ENCODE data around the gene HTR5A. TPM values are rescaled to one million over a fixed set of nuclear protein-coding genes. Genes with fewer than 3 reads are reported as not detected.

HTR5A gene
- total RNA-seq, 2 experiments from 2014 or later = not detected

DNA sequence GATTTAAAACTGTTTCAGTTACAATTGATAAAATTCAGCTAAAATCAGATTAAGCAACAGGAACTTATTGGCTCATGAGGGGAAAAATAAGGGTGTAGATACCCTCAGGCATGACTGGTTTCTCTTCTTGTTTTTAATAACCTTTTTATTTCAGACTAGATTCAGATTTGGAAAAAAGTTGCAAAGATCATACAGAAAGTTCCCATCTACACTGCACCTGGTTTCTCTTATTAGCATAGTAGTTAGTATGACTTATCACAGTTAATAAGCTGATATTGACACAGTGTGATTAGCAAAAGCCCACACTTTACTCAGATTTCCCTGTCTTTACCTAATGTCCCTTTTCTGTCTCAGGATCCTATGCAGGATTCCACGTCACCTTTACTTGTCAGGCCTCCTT is 53.3 kb downstream of the HTR5A start:
- no peak overlapping the region for H3K4me3 ChIP-seq (ENCODE audit: low read length)
- Mint-ChIP-seq H3K36me3 (ENCODE audit: low read depth) (no peaks in the 10 kb centered on the region), H3K4me3 (no peak overlapping the region), H3K4me1 (ENCODE audit: low read depth) (no peaks in the 10 kb centered on the region), H3K27ac (no peak overlapping the region), H3K9me3 (peaks cover 7% of the 10 kb centered on the region), H3K27me3 (peaks cover 10% of the 10 kb centered on the region)
- ChIA-PET CTCF (interaction anchor here (0.6 kb wide), 1 partner anchor 9 kb away, joined by 4 read pairs; no protein-coding TSS in a partner anchor), POLR2A (no interaction called here)
- no peaks in the 10 kb centered on the region for H3K36me3 ChIP-seq (ENCODE audit: insufficient read depth, low read length)
- H3K27ac ChIP-seq (ENCODE audit: low read depth in 1 of 2, low read length in 2 of 2) = no peak overlapping the region
- ATAC-seq (ENCODE audit: poor library complexity) = no peak
- TF ChIP-seq, protein P1, sequence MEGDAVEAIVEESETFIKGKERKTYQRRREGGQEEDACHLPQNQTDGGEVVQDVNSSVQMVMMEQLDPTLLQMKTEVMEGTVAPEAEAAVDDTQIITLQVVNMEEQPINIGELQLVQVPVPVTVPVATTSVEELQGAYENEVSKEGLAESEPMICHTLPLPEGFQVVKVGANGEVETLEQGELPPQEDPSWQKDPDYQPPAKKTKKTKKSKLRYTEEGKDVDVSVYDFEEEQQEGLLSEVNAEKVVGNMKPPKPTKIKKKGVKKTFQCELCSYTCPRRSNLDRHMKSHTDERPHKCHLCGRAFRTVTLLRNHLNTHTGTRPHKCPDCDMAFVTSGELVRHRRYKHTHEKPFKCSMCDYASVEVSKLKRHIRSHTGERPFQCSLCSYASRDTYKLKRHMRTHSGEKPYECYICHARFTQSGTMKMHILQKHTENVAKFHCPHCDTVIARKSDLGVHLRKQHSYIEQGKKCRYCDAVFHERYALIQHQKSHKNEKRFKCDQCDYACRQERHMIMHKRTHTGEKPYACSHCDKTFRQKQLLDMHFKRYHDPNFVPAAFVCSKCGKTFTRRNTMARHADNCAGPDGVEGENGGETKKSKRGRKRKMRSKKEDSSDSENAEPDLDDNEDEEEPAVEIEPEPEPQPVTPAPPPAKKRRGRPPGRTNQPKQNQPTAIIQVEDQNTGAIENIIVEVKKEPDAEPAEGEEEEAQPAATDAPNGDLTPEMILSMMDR (IDR thresholded peaks at IDR 0.05) = no peak
- peaks cover 11 to 12% of the 10 kb centered on the region in 2 experiments for H3K9me3 ChIP-seq (ENCODE audit: control insufficient read depth in 1 of 2, insufficient read depth in 1 of 2, low read length in 2 of 2)
- intact Hi-C loops (cut with DNase I, micrococcal nuclease) = no loop called here
- no peaks in the 10 kb centered on the region for H3K4me1 ChIP-seq (ENCODE audit: insufficient read depth, low read length)
- H3K27me3 ChIP-seq (ENCODE audit: control insufficient read depth in 1 of 2, insufficient read depth in 2 of 2, low read length in 2 of 2) = no peaks in the 10 kb centered on the region
- DNase-seq = no peak

DNA sequence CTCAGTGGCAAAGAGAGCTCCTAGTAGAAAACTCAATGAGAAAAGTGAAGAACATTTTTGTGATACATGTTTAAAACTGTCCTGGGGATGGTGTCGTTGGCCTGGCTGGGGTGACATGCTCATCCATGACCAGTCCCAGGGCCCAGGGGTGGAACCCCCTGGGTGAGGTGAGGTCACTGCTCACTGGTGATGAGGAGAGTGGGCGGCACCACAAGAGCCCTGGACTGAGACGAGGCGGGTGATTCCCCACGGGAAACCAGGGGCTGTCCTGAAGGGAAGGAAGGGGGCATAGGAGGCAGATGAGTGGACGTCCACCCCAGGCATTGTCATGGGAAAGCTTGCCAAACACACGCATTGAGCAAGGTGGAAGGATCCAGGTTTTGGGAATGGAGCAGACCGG is 54.6 kb downstream of the HTR5A start:
- H3K9me3 ChIP-seq (ENCODE audit: control insufficient read depth in 1 of 2, insufficient read depth in 1 of 2, low read length in 2 of 2) = peaks cover 4 to 10% of the 10 kb centered on the region in 2 experiments
- no peak for DNase-seq
- ChIA-PET POLR2A (no interaction called here), CTCF (no interaction called here)
- ATAC-seq (ENCODE audit: poor library complexity) = no peak
- no peaks in the 10 kb centered on the region for H3K4me1 ChIP-seq (ENCODE audit: insufficient read depth, low read length)
- TF ChIP-seq, protein P1 (IDR thresholded peaks at IDR 0.05) = no peak
- no peak overlapping the region for H3K4me3 ChIP-seq (ENCODE audit: low read length)
- H3K36me3 Mint-ChIP-seq (ENCODE audit: low read depth) = no peaks in the 10 kb centered on the region
- H3K36me3 ChIP-seq (ENCODE audit: insufficient read depth, low read length) = no peaks in the 10 kb centered on the region
- H3K27me3 Mint-ChIP-seq = peaks cover 16% of the 10 kb centered on the region
- no peaks in the 10 kb centered on the region for H3K4me1 Mint-ChIP-seq (ENCODE audit: low read depth)
- H3K27me3 ChIP-seq (ENCODE audit: control insufficient read depth in 1 of 2, insufficient read depth in 2 of 2, low read length in 2 of 2) = no peaks in the 10 kb centered on the region
- intact Hi-C loops (cut with DNase I, micrococcal nuclease) = no loop called here
- no peak overlapping the region for H3K4me3 Mint-ChIP-seq
- no peak overlapping the region for H3K27ac ChIP-seq (ENCODE audit: low read depth in 1 of 2, low read length in 2 of 2)
- H3K27ac Mint-ChIP-seq = no peak overlapping the region
- H3K9me3 Mint-ChIP-seq = peaks cover 5% of the 10 kb centered on the region

DNA sequence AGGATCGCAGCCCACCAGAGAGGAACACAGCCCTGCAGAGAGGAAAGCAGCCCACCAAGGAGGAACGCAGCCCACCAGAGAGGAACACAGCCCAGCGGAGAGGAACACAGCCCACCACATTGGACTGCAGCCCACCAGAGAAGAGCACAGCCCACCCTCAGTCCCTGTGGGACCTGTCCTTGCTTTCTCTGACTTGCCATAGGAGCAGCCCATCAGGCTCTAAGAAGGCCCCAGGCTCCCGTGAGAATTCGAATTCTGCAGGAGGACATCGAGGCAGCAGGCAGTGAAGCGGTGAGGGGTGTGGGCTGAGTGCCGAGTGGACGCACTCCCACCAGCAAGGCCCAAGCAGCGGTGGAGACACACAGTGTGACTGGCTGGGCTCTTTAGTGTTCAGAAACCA is 59.1 kb downstream of the HTR5A start:
- Mint-ChIP-seq H3K27ac (no peak overlapping the region), H3K4me3 (no peak overlapping the region), H3K9me3 (no peaks in the 10 kb centered on the region), H3K27me3 (peaks cover 18% of the 10 kb centered on the region), H3K4me1 (ENCODE audit: low read depth) (no peaks in the 10 kb centered on the region), H3K36me3 (ENCODE audit: low read depth) (no peaks in the 10 kb centered on the region)
- CTCF ChIA-PET = no interaction called here
- Histone ChIP-seq H3K4me1 (ENCODE audit: insufficient read depth, low read length) (no peaks in the 10 kb centered on the region), H3K36me3 (ENCODE audit: insufficient read depth, low read length) (no peaks in the 10 kb centered on the region), H3K9me3 (ENCODE audit: control insufficient read depth in 1 of 2, insufficient read depth in 1 of 2, low read length in 2 of 2) (peaks cover 0 to 3% of the 10 kb centered on the region in 2 experiments), H3K27ac (ENCODE audit: low read depth in 1 of 2, low read length in 2 of 2) (no peak overlapping the region), H3K4me3 (ENCODE audit: low read length) (no peak overlapping the region), H3K27me3 (ENCODE audit: control insufficient read depth in 1 of 2, insufficient read depth in 2 of 2, low read length in 2 of 2) (no peaks in the 10 kb centered on the region)
- no peak for DNase-seq
- intact Hi-C loops (cut with DNase I, micrococcal nuclease) = no loop called here
- POLR2A ChIA-PET = no interaction called here
- ATAC-seq (ENCODE audit: poor library complexity) = no peak
- TF ChIP-seq, protein P1 (IDR thresholded peaks at IDR 0.05) = no peak
